H9 (cell line): Measurements from ENCODE around the gene COASY. TPM values are rescaled to one million over a fixed set of nuclear protein-coding genes. Genes with fewer than 3 reads are reported as not detected.

Experiments
- DNase-seq: peaks from one replicate; pipeline ENCODE4 v3.0.0-alpha.2; 2017
- H2AFZ ChIP-seq: one replicate; pipeline ENCODE4 v1.6.1; 2013; ENCODE audit warnings: mild to moderate bottlenecking, low read length, control low read depth, moderate library complexity
- H2AK5ac ChIP-seq: 2 replicates; pipeline ENCODE4 v1.6.1; 2013; ENCODE audit warnings: low read length, control low read depth, mixed read lengths; ENCODE audit not compliant: insufficient read length
- H2BK120ac ChIP-seq: one replicate; pipeline ENCODE4 v1.6.1; 2013; ENCODE audit warnings: low read depth, mild to moderate bottlenecking, low read length, control low read depth, inconsistent platforms; ENCODE audit not compliant: poor library complexity, severe bottlenecking
- H2BK12ac ChIP-seq: 2 replicates; pipeline ENCODE4 v1.6.1; 2013; ENCODE audit warnings: low read length, control low read depth, mixed read lengths, low read depth; ENCODE audit not compliant: insufficient read length
- H2BK15ac ChIP-seq: 2 replicates; pipeline ENCODE4 v1.6.1; 2013; ENCODE audit warnings: low read depth, low read length, control low read depth
- H2BK20ac ChIP-seq: one replicate; pipeline ENCODE4 v1.6.1; 2013; ENCODE audit warnings: low read depth, mild to moderate bottlenecking, low read length, control low read depth, inconsistent platforms; ENCODE audit not compliant: poor library complexity, severe bottlenecking
- H2BK5ac ChIP-seq: 2 replicates; pipeline ENCODE4 v1.6.1; 2013; ENCODE audit warnings: low read length, control low read depth, mixed read lengths; ENCODE audit not compliant: insufficient read length
- H3K14ac ChIP-seq: 2 replicates; pipeline ENCODE4 v1.6.1; 2013; ENCODE audit warnings: low read length, control low read depth; ENCODE audit not compliant: insufficient read depth
- H3K18ac ChIP-seq: 2 replicates; pipeline ENCODE4 v1.6.1; 2013; ENCODE audit warnings: low read depth, mild to moderate bottlenecking, mixed read lengths, low read length, control low read depth; ENCODE audit not compliant: insufficient read length
- H3K23ac ChIP-seq: 2 replicates; pipeline ENCODE4 v1.6.1; 2013; ENCODE audit warnings: low read length, control low read depth, mixed read lengths, low read depth; ENCODE audit not compliant: insufficient read length
- H3K23me2 ChIP-seq: 2 replicates; pipeline ENCODE4 v1.6.1; 2013; ENCODE audit warnings: low read depth, mild to moderate bottlenecking, mixed read lengths, low read length, control low read depth; ENCODE audit not compliant: insufficient read length, poor library complexity, severe bottlenecking
- H3K27ac ChIP-seq: 2 replicates; pipeline ENCODE4 v1.5.1; 2013; ENCODE audit warnings: low read length, control low read depth, mixed read lengths, low read depth; ENCODE audit not compliant: insufficient read length
- H3K27me3 ChIP-seq: 2 replicates; pipeline ENCODE4 v1.6.1; 2013; ENCODE audit warnings: low read length, control low read depth, inconsistent platforms; ENCODE audit not compliant: insufficient read depth
- H3K4ac ChIP-seq: 2 replicates; pipeline ENCODE4 v1.6.1; 2013; ENCODE audit warnings: low read depth, mild to moderate bottlenecking, control low read depth, inconsistent platforms, low read length, moderate library complexity
- H3K4me1 ChIP-seq: 2 replicates; pipeline ENCODE4 v1.6.1; 2013; ENCODE audit warnings: low read length, control low read depth, inconsistent platforms; ENCODE audit not compliant: insufficient read depth
- H3K4me2 ChIP-seq: 2 replicates; pipeline ENCODE4 v1.6.1; 2013; ENCODE audit warnings: low read length, control low read depth, mixed read lengths; ENCODE audit not compliant: insufficient read length, insufficient read depth
- H3K56ac ChIP-seq: 2 replicates; pipeline ENCODE4 v1.6.1; 2013; ENCODE audit warnings: low read depth, mild to moderate bottlenecking, mixed read lengths, low read length, control low read depth; ENCODE audit not compliant: insufficient read length
- H3K79me1 ChIP-seq: 2 replicates; pipeline ENCODE4 v1.6.1; 2013; ENCODE audit warnings: low read depth, mild to moderate bottlenecking, moderate library complexity, low read length, control low read depth, inconsistent platforms; ENCODE audit not compliant: insufficient read depth, poor library complexity, severe bottlenecking
- H3K79me2 ChIP-seq: 2 replicates; pipeline ENCODE4 v1.6.1; 2013; ENCODE audit warnings: low read length, control low read depth, inconsistent platforms; ENCODE audit not compliant: insufficient read depth
- H3K9ac ChIP-seq: 2 replicates; pipeline ENCODE4 v1.6.1; 2013; ENCODE audit warnings: low read length, control low read depth, mixed read lengths; ENCODE audit not compliant: insufficient read length; ENCODE audit errors: extremely low read depth
- H3K9me3 ChIP-seq: one replicate; pipeline ENCODE4 v1.6.1; 2013; ENCODE audit warnings: low read depth, low read length, inconsistent platforms; ENCODE audit not compliant: control insufficient read depth
- H3T11ph ChIP-seq: one replicate; pipeline ENCODE4 v1.6.1; 2013; ENCODE audit warnings: mild to moderate bottlenecking, low read length, control low read depth, inconsistent platforms
- H4K20me1 ChIP-seq: one replicate; pipeline ENCODE4 v1.6.1; 2013; ENCODE audit not compliant: control insufficient read depth, insufficient read length, insufficient read depth
- H4K5ac ChIP-seq: 2 replicates; pipeline ENCODE4 v1.6.1; 2013; ENCODE audit warnings: low read depth, mild to moderate bottlenecking, mixed read lengths, low read length, control low read depth; ENCODE audit not compliant: insufficient read length
- H4K8ac ChIP-seq: replicated peaks from 2 replicates; pipeline ENCODE4 v1.6.1; 2013; ENCODE audit warnings: low read length, control low read depth, mixed read lengths, low read depth; ENCODE audit not compliant: insufficient read length
- H4K91ac ChIP-seq: 2 replicates; pipeline ENCODE4 v1.6.1; 2013; ENCODE audit warnings: low read depth, mild to moderate bottlenecking, moderate library complexity, mixed read lengths, low read length, control low read depth; ENCODE audit not compliant: insufficient read length
- H3K27ac Mint-ChIP-seq, 3 experiments: 2 replicates in 2 of 3; 3 replicates in 1 of 3; pipeline ENCODE4 v1.8.0; 2020 to 2021; ENCODE audit warnings: mixed read lengths in 3 of 3, mild to moderate bottlenecking in 1 of 3, moderate library complexity in 1 of 3
- H3K27me3 Mint-ChIP-seq: 2 replicates; pipeline ENCODE4 v1.8.0; 2021; ENCODE audit warnings: low read depth, mild to moderate bottlenecking, moderate library complexity, mixed read lengths
- H3K36me3 Mint-ChIP-seq, 3 experiments: 2 replicates in 2 of 3; 3 replicates in 1 of 3; pipeline ENCODE4 v1.8.0; 2020 to 2021; ENCODE audit warnings: low read depth in 3 of 3, mixed read lengths in 3 of 3; ENCODE audit not compliant: insufficient read depth in 1 of 3
- H3K4me1 Mint-ChIP-seq, 2 experiments: 2 replicates each; pipeline ENCODE4 v1.8.0; 2020; ENCODE audit warnings: mixed read lengths in 2 of 2
- H3K4me3 Mint-ChIP-seq, 2 experiments: 2 replicates in 1 of 2; 3 replicates in 1 of 2; pipeline ENCODE4 v1.8.0; 2020 to 2021; ENCODE audit warnings: mild to moderate bottlenecking in 2 of 2, mixed read lengths in 2 of 2, moderate library complexity in 1 of 2
- H3K9me3 Mint-ChIP-seq, 2 experiments: 2 replicates in 1 of 2; 3 replicates in 1 of 2; pipeline ENCODE4 v1.8.0; 2020; ENCODE audit warnings: mild to moderate bottlenecking in 2 of 2, mixed read lengths in 2 of 2, moderate library complexity in 1 of 2
- WGBS: extraction: QIAGEN DNeasy Blood & Tissue Kit; methylation state at CpG from one replicate; pipeline ENCODE4 v1.1.7; 2013; ENCODE audit warnings: missing lambda C conversion rate, low lambda C conversion rate, mixed read lengths; ENCODE audit not compliant: insufficient read length; ENCODE audit errors: extremely low coverage; 5-methylcytosine and 5-hydroxymethylcytosine counted together
- total RNA-seq: library from RNA; stranded (reverse); gene quantifications from 2 replicates; pipeline ENCODE4 v1.2.1, GENCODE V29; 2021
- TF ChIP-seq, protein P1 (sequence below): fragments of 200-600 bp; sonication (generic); conservative IDR thresholded peaks from 3 replicates; pipeline ENCODE4 v1.8.0; 2021; ENCODE audit warnings: antibody characterized with exemption, mild to moderate bottlenecking

COASY gene
- total RNA-seq, 1 experiment from 2014 or later, result 84.1 TPM

DNA sequence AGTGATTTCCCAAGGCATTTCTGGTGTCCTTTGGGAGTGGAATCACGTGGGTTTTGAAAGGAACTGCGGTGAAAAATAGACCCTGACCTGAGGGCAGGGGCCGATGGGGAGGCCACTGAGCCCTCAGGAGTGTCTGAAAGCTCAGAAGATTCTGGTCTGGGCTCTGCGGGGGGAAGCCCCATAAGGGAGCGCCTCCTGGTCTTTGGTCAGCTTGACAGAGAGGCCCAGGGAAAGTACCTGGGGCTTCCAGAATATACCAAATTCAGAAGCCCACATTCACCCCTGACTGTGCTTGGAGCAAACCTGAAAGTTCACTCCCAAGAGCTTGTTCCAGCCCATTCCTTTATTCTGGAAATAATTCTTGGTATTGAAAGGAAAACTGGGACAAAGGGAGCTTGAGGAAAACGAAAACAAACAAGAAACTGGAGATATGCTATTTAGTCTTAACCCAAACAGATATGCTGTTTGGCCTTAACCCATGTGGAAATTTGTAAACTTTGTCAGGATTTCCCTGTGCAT is 49.2 kb upstream of the COASY start:
- Histone ChIP-seq H2BK15ac (no peak overlapping the region), H4K5ac (no peak overlapping the region), H3K4me1 (no peaks in the 10 kb centered on the region), H3K4ac (no peak overlapping the region), H4K20me1 (no peaks in the 10 kb centered on the region), H3K27ac (no peak overlapping the region), H3K23ac (no peak overlapping the region), H2AFZ (no peak overlapping the region), H4K91ac (no peak overlapping the region), H2BK12ac (no peak overlapping the region), H3K79me1 (no peaks in the 10 kb centered on the region), H3K4me2 (no peak overlapping the region), H2BK20ac (no peak overlapping the region), H3T11ph (no peak overlapping the region), H3K14ac (no peak overlapping the region), H3K56ac (no peak overlapping the region), H3K9ac (no peak overlapping the region), H4K8ac (no peak overlapping the region), H2BK120ac (no peak overlapping the region), H2BK5ac (no peak overlapping the region), H3K79me2 (no peaks in the 10 kb centered on the region), H3K18ac (no peak overlapping the region), H3K9me3 (no peaks in the 10 kb centered on the region), H2AK5ac (no peak overlapping the region), H3K23me2 (no peaks in the 10 kb centered on the region), H3K27me3 (no peaks in the 10 kb centered on the region)
- TF ChIP-seq, protein P1, sequence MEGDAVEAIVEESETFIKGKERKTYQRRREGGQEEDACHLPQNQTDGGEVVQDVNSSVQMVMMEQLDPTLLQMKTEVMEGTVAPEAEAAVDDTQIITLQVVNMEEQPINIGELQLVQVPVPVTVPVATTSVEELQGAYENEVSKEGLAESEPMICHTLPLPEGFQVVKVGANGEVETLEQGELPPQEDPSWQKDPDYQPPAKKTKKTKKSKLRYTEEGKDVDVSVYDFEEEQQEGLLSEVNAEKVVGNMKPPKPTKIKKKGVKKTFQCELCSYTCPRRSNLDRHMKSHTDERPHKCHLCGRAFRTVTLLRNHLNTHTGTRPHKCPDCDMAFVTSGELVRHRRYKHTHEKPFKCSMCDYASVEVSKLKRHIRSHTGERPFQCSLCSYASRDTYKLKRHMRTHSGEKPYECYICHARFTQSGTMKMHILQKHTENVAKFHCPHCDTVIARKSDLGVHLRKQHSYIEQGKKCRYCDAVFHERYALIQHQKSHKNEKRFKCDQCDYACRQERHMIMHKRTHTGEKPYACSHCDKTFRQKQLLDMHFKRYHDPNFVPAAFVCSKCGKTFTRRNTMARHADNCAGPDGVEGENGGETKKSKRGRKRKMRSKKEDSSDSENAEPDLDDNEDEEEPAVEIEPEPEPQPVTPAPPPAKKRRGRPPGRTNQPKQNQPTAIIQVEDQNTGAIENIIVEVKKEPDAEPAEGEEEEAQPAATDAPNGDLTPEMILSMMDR, result no peak
- DNase-seq, result no peak
- H3K27me3 Mint-ChIP-seq, result no peaks in the 10 kb centered on the region
- H3K9me3 Mint-ChIP-seq, result no peaks in the 10 kb centered on the region
- H3K36me3 Mint-ChIP-seq, result peaks cover 0 to 40% (median 34%) of the 10 kb centered on the region in 3 experiments; a peak in 5 of 7 replicates
- no peak overlapping the region for H3K4me3 Mint-ChIP-seq
- H3K27ac Mint-ChIP-seq, result no peak overlapping the region
- peaks cover 0 to 4% of the 10 kb centered on the region in 2 experiments; a peak in 2 of 4 replicates for H3K4me1 Mint-ChIP-seq
- no CpG with 5 or more reads among the region's 6 CpGs for WGBS
